HG03571 (cell line): ENCODE results near the gene PIGBOS1.

Experiments
- ATAC-seq: cut with Tn5 transposase; IDR thresholded peaks from one replicate; pipeline ENCODE4 v1.9.1; 2021; ENCODE audit not compliant: unreplicated experiment

Gene PIGBOS1

GRCh38 chr15:55267401-55268175, 51.3 kb downstream of the PIGBOS1 start:
- ATAC-seq = peak; percentile 93
